Measurements from ENCODE around the gene KRTAP3-1. TPM values are rescaled to one million over a fixed set of nuclear protein-coding genes. Genes with fewer than 3 reads are reported as not detected.

The KRTAP3-1 gene
- total RNA-seq, 1 experiment from 2014 or later: not detected

GRCh38 chr17:41024697-41025096 is 15.8 kb upstream of the KRTAP3-1 start (continued):
- no peak for TF ChIP-seq E2F5 (CRISPR knock-in tag; IDR thresholded peaks at IDR 0.05)
- TF ChIP-seq E2F1 (CRISPR knock-in tag; IDR thresholded peaks at IDR 0.05): no peak
- no peak for TF ChIP-seq PRDM15 (CRISPR knock-in tag; IDR thresholded peaks at IDR 0.05)
- TF ChIP-seq ZNF138 (CRISPR knock-in tag; conservative IDR thresholded peaks at IDR 0.05): no peak
- no peak for TF ChIP-seq ZMAT4 (CRISPR knock-in tag; IDR thresholded peaks at IDR 0.05)
- no peak for TF ChIP-seq TEAD1 (CRISPR knock-in tag; IDR thresholded peaks at IDR 0.05)
- no peak for TF ChIP-seq IRF2 (CRISPR knock-in tag; IDR thresholded peaks at IDR 0.05; ENCODE audit: borderline replicate concordance, low read depth)
- no peak for TF ChIP-seq CTCF (IDR thresholded peaks at IDR 0.05)
- TF ChIP-seq FOXP4 (CRISPR knock-in tag; IDR thresholded peaks at IDR 0.05): no peak
- no peak for TF ChIP-seq ATF6 (CRISPR knock-in tag; IDR thresholded peaks at IDR 0.05)
- TF ChIP-seq TEAD4 (CRISPR knock-in tag; IDR thresholded peaks at IDR 0.05): no peak

GRCh38 chr17:41020336-41020735 is 11.4 kb upstream of the KRTAP3-1 start:
- ChIA-PET POLR2A (no interaction called here), CTCF (no interaction called here)
- no peak overlapping the region for H3K4me3 Mint-ChIP-seq
- no peaks in the 10 kb centered on the region for H3K27me3 Mint-ChIP-seq (ENCODE audit: low read depth)
- H3K4me1 Mint-ChIP-seq: no peaks in the 10 kb centered on the region
- ATAC-seq: no peak
- H3K27ac Mint-ChIP-seq: no peak overlapping the region
- H3K9me3 Mint-ChIP-seq: peaks cover 13% of the 10 kb centered on the region
- DNase-seq (ENCODE audit: low spot score): no peak
- H3K36me3 Mint-ChIP-seq: no peaks in the 10 kb centered on the region
- no peak for TF ChIP-seq MYBL2 (CRISPR knock-in tag; IDR thresholded peaks at IDR 0.05)
- TF ChIP-seq PREB (CRISPR knock-in tag; IDR thresholded peaks at IDR 0.05; ENCODE audit: borderline replicate concordance): no peak
- TF ChIP-seq CREM (CRISPR knock-in tag; IDR thresholded peaks at IDR 0.05): no peak
- no peak for TF ChIP-seq ZNF317 (CRISPR knock-in tag; IDR thresholded peaks at IDR 0.05; ENCODE audit: borderline replicate concordance, low read depth)
- TF ChIP-seq ZNF138 (CRISPR knock-in tag; conservative IDR thresholded peaks at IDR 0.05): no peak
- no peak for TF ChIP-seq ZNF396 (CRISPR knock-in tag; IDR thresholded peaks at IDR 0.05; ENCODE audit: borderline replicate concordance)
- no peak for TF ChIP-seq FOXP1 (CRISPR knock-in tag; IDR thresholded peaks at IDR 0.05; ENCODE audit: borderline replicate concordance)
- TF ChIP-seq CBFB (CRISPR knock-in tag; IDR thresholded peaks at IDR 0.05; ENCODE audit: low read depth): no peak
- TF ChIP-seq E2F4 (CRISPR knock-in tag; IDR thresholded peaks at IDR 0.05; ENCODE audit: borderline replicate concordance, low read depth): no peak
- no peak for TF ChIP-seq TP53 (CRISPR knock-in tag; IDR thresholded peaks at IDR 0.05)
- TF ChIP-seq GTF2I (CRISPR knock-in tag; conservative IDR thresholded peaks at IDR 0.05): no peak

Data from WTC11 (cell line).